Measurements from ENCODE around the gene MOB2. TPM values are rescaled to one million over a fixed set of nuclear protein-coding genes. Genes with fewer than 3 reads are reported as not detected.
"Not testable (repeated sequence)": the region's sequence is repeated elsewhere in the genome, so short reads cannot be mapped to it uniquely, and the experiment has no call there.

The MOB2 gene
- total RNA-seq, 3 donors from 2014 or later = 54.9 to 108 (median 61.5) TPM

- no peaks in the 10 kb centered on the region for H3K9me3 ChIP-seq
- H3K4me1 ChIP-seq (ENCODE audit: low read depth) = no peaks in the 10 kb centered on the region
- DNase-seq (no peak), ATAC-seq (peak; percentile 10)
- intact Hi-C loops (cut with DNase I, micrococcal nuclease) = no loop called here
- H3K4me3 ChIP-seq = no peak overlapping the region
- H3K36me3 ChIP-seq (ENCODE audit: low read depth) = no peaks in the 10 kb centered on the region
- no peak for TF ChIP-seq CTCF (IDR thresholded peaks at IDR 0.05)
These were observed 50.0 kb downstream of the MOB2 start for GRCh38 chr11:1436468-1437039.

GRCh38 chr11:1435820-1436467, 50.6 kb downstream of the MOB2 start:
- no peak for TF ChIP-seq CTCF (IDR thresholded peaks at IDR 0.05)
- Histone ChIP-seq H3K36me3 (ENCODE audit: low read depth) (no peaks in the 10 kb centered on the region), H3K4me1 (ENCODE audit: low read depth) (no peaks in the 10 kb centered on the region), H3K9me3 (no peaks in the 10 kb centered on the region), H3K4me3 (no peak overlapping the region)
- ATAC-seq (peak; percentile 39), DNase-seq (no peak)
- intact Hi-C loops (cut with DNase I, micrococcal nuclease) = no loop called here

GRCh38 chr11:1435479-1435819, 51.1 kb downstream of the MOB2 start:
- H3K36me3 ChIP-seq (ENCODE audit: low read depth); H3K9me3 ChIP-seq; H3K4me3 ChIP-seq; ATAC-seq; H3K4me1 ChIP-seq (ENCODE audit: low read depth); intact Hi-C loops (cut with DNase I, micrococcal nuclease); DNase-seq: not testable (repeated sequence)

GRCh38 chr11:1433977-1434640, 52.5 kb downstream of the MOB2 start:
- DNase-seq (no peak), ATAC-seq (peak; percentile 32)
- intact Hi-C loops (cut with DNase I, micrococcal nuclease) = no loop called here
- H3K36me3 ChIP-seq (ENCODE audit: low read depth) = no peaks in the 10 kb centered on the region
- H3K9me3 ChIP-seq = no peaks in the 10 kb centered on the region
- no peak for TF ChIP-seq CTCF (IDR thresholded peaks at IDR 0.05)
- no peak overlapping the region for H3K4me3 ChIP-seq
- H3K4me1 ChIP-seq (ENCODE audit: low read depth) = no peaks in the 10 kb centered on the region

GRCh38 chr11:1433568-1433967, 53.0 kb downstream of the MOB2 start:
- DNase-seq (no peak), ATAC-seq (no peak)
- no peak for TF ChIP-seq CTCF (IDR thresholded peaks at IDR 0.05)
- H3K4me1 ChIP-seq (ENCODE audit: low read depth) = no peaks in the 10 kb centered on the region
- H3K9me3 ChIP-seq = no peaks in the 10 kb centered on the region
- H3K4me3 ChIP-seq = no peak overlapping the region
- H3K36me3 ChIP-seq (ENCODE audit: low read depth) = no peaks in the 10 kb centered on the region
- intact Hi-C loops (cut with DNase I, micrococcal nuclease) = no loop called here

- no peak overlapping the region for H3K4me3 ChIP-seq
- H3K36me3 ChIP-seq (ENCODE audit: low read depth) = no peaks in the 10 kb centered on the region
- H3K4me1 ChIP-seq (ENCODE audit: low read depth) = peaks cover under 1% of the 10 kb centered on the region
- peak; percentile 11 for ATAC-seq
- no peaks in the 10 kb centered on the region for H3K9me3 ChIP-seq
- intact Hi-C loops (cut with DNase I, micrococcal nuclease) = no loop called here
- no peak for TF ChIP-seq CTCF (IDR thresholded peaks at IDR 0.05)
- DNase-seq = no peak
These were observed 57.7 kb downstream of the MOB2 start for GRCh38 chr11:1428762-1429316.
